Lower lobe of right lung (tissue), 2 donors: ENCODE data around the gene CA11. TPM values are rescaled to one million over a fixed set of nuclear protein-coding genes. Genes with fewer than 3 reads are reported as not detected.

Experiments used
- ATAC-seq, 2 donors: fragments of 200-7000 bp; cut with Tn5 transposase; one replicate each; pipeline ENCODE4 v1.9.1; 2020 to 2022; ENCODE audit warnings: mild to moderate bottlenecking in 2 of 2, moderate library complexity in 2 of 2
- DNase-seq: peaks from one replicate; pipeline ENCODE4 v3.0.0-alpha.2; 2020
- H3K27ac ChIP-seq: fragments of 200-600 bp; one replicate; pipeline ENCODE4 v1.8.0; 2022
- H3K27me3 ChIP-seq: fragments of 200-600 bp; one replicate; pipeline ENCODE4 v1.8.0; 2022; ENCODE audit warnings: low read depth
- H3K36me3 ChIP-seq: fragments of 200-600 bp; one replicate; pipeline ENCODE4 v1.8.0; 2022; ENCODE audit warnings: mild to moderate bottlenecking
- H3K4me1 ChIP-seq: fragments of 200-600 bp; one replicate; pipeline ENCODE4 v1.8.0; 2022
- H3K4me3 ChIP-seq: fragments of 200-600 bp; one replicate; pipeline ENCODE4 v1.8.0; 2022; ENCODE audit warnings: mild to moderate bottlenecking
- H3K9me3 ChIP-seq: fragments of 200-600 bp; one replicate; pipeline ENCODE4 v1.8.0; 2022
- intact Hi-C: fragments of 100-400 bp; cut with DNase I; formaldehyde crosslinking; loops from one replicate; pipeline ENCODE4 v1.11.0; 2022
- total RNA-seq: library from RNA; stranded (reverse); fragmentation: NEBNext Ultra II Directional; extraction: Animal tissue kit (Norgen Biotek cat#: 25700); gene quantifications from one replicate; pipeline ENCODE4 v1.2.1, GENCODE V29; 2021
- TF ChIP-seq, protein P1 (sequence below): fragments of 200-600 bp; IDR thresholded peaks from one replicate; pipeline ENCODE4 v1.8.0; 2022; ENCODE audit warnings: antibody characterized with exemption, mild to moderate bottlenecking
- donor health status: DM: no; HTN: yes; CAD: no; lungs with severe emphysema.

The CA11 gene
- total RNA-seq, 1 donor from 2014 or later, result 7.8 TPM

DNA sequence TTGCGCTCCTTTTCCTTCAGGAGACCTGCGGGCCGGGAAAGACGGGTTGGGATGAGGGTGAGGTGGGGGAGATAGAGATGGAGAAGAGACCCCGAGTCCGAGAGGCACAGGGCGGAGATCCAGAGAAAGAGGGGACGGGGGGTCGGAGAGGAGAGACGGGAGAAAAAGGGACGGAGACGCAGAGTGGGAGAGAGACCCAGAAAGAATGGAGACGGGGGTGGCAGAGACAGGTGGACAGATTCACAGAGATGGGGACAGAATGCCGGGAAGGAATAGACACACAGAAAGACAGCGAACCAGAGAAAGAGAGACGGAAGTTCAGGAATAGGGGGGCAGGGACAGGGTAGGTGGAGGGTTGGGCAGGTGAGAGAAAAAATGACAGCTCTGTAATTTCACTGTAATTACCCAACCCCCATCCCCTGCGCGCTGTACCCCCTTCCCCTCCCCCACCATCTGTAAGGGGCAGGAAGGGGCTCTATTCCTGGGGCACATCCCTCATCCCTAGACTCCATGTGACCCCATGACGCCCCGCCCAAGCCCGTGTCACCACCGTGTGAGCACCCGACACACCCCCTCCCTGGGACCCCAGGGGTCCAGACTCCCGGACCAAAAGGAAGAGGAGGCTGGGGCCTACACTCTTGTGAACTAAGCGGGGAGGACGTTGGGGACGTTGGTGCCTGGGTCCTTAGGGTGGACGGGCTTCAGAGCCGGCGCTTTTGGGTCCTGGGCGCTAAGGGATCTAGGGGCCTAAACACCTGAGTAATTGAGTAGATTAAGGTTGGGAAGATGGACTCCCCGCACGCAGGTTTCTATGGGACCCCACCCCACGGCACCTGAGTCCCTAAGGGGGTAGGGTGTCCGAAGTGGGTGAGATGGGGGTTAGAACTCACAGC lies 9.8 kb downstream of the CA11 start:
- Histone ChIP-seq H3K27ac (peak overlapping the region; percentile 96), H3K4me3 (peak overlapping the region; percentile 84), H3K4me1 (peaks cover 59% of the 10 kb centered on the region), H3K27me3 (no peaks in the 10 kb centered on the region), H3K9me3 (no peaks in the 10 kb centered on the region), H3K36me3 (peaks cover 22% of the 10 kb centered on the region)
- DNase-seq (no peak), ATAC-seq (no peak)
- intact Hi-C loops, result no loop called here
- TF ChIP-seq, protein P1, sequence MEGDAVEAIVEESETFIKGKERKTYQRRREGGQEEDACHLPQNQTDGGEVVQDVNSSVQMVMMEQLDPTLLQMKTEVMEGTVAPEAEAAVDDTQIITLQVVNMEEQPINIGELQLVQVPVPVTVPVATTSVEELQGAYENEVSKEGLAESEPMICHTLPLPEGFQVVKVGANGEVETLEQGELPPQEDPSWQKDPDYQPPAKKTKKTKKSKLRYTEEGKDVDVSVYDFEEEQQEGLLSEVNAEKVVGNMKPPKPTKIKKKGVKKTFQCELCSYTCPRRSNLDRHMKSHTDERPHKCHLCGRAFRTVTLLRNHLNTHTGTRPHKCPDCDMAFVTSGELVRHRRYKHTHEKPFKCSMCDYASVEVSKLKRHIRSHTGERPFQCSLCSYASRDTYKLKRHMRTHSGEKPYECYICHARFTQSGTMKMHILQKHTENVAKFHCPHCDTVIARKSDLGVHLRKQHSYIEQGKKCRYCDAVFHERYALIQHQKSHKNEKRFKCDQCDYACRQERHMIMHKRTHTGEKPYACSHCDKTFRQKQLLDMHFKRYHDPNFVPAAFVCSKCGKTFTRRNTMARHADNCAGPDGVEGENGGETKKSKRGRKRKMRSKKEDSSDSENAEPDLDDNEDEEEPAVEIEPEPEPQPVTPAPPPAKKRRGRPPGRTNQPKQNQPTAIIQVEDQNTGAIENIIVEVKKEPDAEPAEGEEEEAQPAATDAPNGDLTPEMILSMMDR, result no peak

DNA sequence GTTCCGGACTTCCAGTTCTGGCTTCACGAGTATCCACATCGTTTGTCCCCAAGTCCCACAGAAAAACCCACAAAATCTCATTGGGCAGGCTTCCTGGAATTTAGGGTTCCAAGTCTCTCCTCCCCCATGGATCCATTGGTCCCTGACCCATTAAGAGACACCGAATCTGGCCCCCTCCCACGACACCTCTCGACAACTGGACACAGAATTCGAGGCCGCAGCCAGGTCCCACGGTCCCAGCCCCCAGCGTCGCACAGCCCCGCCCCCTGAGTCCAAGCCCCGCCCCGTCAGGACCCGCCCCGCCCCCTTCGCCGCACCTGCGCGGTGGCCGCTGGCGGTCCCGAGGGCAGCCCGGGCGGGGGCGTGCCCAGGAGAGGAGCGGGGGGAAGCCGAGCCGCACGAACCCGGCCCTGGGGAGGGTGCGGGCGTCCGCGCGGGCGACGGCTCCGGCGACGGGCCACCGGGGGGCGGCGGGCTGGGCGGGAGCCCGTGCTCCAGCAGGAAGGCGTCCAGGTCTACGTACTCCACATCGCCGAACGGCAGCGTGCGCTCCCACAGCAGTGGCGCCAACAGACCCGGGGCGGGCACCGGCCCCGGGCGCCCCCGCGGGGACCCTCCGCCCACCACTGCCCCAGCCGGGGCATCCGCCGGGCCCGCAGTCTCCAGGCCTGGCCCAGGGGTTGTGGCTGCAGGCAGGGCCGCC lies 10.6 kb downstream of the CA11 start:
- intact Hi-C loops, result no loop called here

DNA sequence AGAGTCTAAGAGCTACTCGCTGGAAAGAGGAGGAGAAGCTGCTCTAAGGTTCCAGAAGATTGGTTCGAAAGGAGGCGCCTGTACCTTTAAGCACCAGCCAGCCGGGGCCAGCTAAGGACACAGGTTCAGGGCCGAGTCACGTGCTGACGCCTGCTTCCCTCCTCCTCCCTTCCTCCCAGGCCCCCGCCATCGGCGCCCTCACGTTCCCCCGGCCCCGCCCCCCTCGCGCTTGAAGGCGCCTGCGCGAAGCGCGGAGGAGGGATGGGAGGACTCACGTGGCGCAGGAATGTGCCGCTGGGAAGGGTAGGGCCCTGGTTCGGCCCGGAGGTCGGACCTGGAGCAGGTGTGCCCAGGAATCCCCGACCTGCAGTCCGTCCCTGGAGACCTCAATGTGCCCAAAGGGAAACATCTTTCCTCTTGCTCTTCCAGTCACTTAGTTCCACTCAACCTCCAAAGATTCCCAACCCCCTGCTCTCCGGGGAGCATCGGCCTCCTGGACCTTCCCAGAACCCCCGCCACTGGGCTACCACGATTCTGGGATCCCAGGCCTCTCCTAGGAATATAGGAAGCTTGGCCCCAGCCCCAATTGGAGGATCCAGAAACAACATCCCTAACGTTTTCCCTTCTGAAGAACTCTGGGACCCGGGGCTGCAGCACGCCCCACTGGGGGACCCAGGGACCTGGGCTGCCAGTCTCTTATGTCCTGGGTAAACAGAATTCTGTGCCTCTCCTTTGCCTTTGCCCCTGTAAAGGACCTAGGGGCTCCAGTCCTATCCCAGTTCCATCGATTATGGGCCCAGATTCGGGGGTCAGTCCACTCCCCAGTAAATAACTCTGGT lies 11.3 kb downstream of the CA11 start:
- TF ChIP-seq, protein P1, result no peak
- peak; percentile 68 to 74 for ATAC-seq
- H3K27me3 ChIP-seq, result no peaks in the 10 kb centered on the region
- peak; percentile 98 for DNase-seq
- peak overlapping the region; percentile 96 for H3K27ac ChIP-seq
- peak overlapping the region; percentile 84 for H3K4me3 ChIP-seq
- no peaks in the 10 kb centered on the region for H3K9me3 ChIP-seq
- peaks cover 37% of the 10 kb centered on the region for H3K36me3 ChIP-seq
- intact Hi-C loops, result no loop called here
- peaks cover 75% of the 10 kb centered on the region for H3K4me1 ChIP-seq

More for the DNA sequence above, 10.6 kb downstream of the CA11 start:
- H3K36me3 ChIP-seq, result peaks cover 30% of the 10 kb centered on the region
- H3K27ac ChIP-seq, result peak overlapping the region; percentile 96
- H3K27me3 ChIP-seq, result no peaks in the 10 kb centered on the region
- ATAC-seq, result peak; percentile 66 to 67
- peak; percentile 78 for DNase-seq
- H3K4me1 ChIP-seq, result peaks cover 67% of the 10 kb centered on the region
- H3K9me3 ChIP-seq, result no peaks in the 10 kb centered on the region
- peak overlapping the region; percentile 84 for H3K4me3 ChIP-seq
- TF ChIP-seq, protein P1, result no peak

DNA sequence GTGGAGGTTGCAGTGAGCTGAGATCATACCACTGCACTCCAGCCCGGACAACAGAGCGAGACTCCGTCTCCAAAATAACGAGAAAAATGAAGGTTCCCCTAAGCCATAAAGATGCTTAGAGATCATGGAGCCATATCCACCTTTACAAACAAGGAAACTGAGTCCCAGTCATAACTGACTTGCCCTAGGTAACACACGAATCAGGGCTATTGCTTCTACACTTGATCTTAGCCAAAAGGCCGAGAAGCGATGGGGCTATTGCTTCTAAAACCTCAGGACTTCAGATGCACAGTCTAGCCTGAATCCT lies 12.0 kb downstream of the CA11 start:
- Histone ChIP-seq H3K9me3 (no peaks in the 10 kb centered on the region), H3K27ac (peak overlapping the region; percentile 96), H3K4me3 (peak overlapping the region; percentile 84), H3K4me1 (peaks cover 80% of the 10 kb centered on the region), H3K36me3 (peaks cover 41% of the 10 kb centered on the region), H3K27me3 (no peaks in the 10 kb centered on the region)
- DNase-seq (no peak), ATAC-seq (no peak)
- TF ChIP-seq, protein P1, result no peak
- intact Hi-C loops, result no loop called here
